ENCODE results near the gene HTR7.

HTR7 gene

DNA sequence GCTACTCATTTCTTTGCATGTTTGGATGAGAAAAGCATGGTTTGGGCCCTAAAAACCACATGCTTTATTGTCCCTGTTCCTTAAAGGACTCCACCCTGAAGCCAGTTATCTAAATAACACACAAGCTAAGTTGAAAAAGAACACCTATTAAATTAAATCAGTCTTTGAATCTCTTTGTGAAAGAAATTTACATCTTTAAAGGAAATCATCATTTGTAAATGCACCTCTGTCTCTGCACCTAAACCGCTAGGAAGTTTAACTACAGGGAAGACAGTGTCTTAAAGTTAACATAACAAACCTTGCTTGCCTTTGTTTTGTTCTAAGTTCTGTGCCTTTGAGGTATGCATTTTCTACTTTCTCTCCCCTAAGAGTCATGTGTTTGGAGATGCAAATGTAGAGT is 52.6 kb downstream of the HTR7 start:
- DNase-seq (ENCODE audit: low spot score) (no peak), FAIRE-seq (no peak)

GRCh38 chr10:90804354-90804753 is 53.5 kb downstream of the HTR7 start:
- FAIRE-seq = no peak
- DNase-seq (ENCODE audit: low spot score) = no peak

GRCh38 chr10:90801608-90802007 is 56.2 kb downstream of the HTR7 start:
- DNase-seq (ENCODE audit: low spot score) (no peak), FAIRE-seq (no peak)

DNA sequence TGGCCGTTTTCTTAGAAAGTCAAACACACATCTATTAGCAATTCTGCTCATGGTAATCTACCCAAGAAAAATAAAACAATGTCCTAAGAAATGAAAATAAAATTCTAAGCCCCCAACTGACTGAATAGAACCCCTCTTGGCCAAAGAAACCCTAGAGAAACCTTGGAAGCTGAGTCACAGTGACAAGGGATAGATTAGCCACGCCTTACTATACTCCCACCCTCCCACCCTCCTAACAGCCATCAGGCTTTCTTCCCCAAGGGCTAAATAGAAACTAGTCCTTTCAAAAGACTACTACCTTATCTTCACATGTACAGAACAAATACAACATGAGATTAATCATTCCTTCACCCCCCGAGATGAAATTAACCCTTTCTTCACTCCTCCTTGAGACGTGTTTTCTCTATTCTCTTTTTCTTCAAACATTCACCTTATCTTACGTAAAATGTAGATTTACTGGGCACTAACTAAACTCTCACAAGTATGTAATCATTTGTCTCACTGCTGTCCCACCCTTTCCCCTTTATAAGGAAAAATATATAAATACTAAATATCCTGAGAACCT is 57.5 kb downstream of the HTR7 start:
- FAIRE-seq (no peak), DNase-seq (ENCODE audit: low spot score) (no peak)

DNA sequence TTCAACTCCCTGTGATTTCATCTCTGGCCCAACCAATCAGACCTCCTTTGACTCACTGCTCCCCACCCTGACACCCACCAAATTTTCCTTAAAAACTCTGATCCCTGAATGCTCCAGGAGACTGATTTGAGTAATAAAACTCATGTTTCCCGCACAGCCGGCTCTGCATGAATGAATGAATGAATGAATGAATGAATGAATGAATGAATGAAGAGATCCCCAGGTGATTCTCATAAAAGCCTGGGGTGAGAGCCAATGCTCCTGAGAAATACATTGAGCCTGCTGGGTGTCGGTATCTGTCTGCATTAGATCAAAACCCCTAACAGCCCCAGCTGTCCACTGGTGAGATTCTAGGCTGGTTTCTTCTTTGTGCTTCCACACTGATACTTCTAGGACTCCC is 58.7 kb downstream of the HTR7 start:
- FAIRE-seq = no peak

DNA sequence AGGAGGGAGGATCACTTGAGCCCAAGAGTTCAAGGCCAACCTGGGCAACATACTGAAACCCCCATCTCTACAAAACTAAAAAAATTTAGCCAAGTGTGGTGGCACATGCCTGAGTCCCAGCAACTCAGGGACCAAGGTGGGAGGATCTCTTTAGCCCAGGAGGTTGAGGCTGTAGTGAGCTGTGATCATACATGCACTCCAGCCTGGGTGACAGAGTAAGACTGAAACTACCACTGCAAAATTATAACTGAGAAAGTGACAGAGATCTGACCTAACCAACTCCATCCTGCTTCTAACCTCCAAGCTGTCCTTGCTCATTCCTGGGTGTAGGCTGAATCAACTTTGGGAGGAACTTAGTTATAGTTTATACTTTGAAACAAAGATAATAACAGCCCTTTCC is 59.4 kb downstream of the HTR7 start:
- no peak for DNase-seq (ENCODE audit: low spot score)
- FAIRE-seq = no peak

More for the DNA sequence above, 58.7 kb downstream of the HTR7 start:
- DNase-seq (ENCODE audit: low spot score) = no peak

DNA sequence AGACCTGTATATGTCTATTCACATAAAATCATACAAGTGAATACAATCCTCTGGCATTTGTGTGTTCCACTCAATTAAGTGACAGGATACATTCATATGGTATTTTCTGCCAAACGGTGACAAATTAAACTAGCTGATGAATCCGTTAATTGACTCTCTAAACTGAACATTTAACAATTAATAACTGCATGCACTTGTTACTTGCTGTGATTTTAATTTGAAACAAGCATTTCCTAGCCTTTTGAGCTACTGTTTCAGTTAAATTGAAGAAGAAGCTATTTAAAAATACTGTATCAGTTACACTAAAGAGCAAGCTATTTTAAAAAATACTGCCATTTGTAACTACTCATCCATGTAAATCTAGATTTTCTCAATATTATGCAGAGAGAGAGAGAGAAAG is 67.4 kb downstream of the HTR7 start:
- DNase-seq (ENCODE audit: low spot score) (no peak), FAIRE-seq (no peak)

- no peak for DNase-seq (ENCODE audit: low spot score)
- FAIRE-seq = no peak
Observed at GRCh38 chr10:90788968-90789367, 68.9 kb downstream of the HTR7 start.

DNA sequence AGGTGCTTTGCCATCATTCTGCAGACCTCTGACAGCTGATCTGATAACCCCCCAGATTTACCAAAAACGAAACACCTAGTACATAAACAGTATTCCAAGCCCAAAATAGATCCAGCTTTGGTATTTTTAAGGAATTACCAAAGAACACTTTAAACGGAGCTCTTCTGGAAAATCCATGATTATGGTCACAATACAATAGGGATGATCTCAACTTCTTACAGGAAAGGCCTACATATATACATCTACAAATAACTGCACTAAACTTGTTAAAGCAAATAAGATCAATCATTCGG is 69.7 kb downstream of the HTR7 start:
- no peak for FAIRE-seq
- no peak for DNase-seq (ENCODE audit: low spot score)

DNA sequence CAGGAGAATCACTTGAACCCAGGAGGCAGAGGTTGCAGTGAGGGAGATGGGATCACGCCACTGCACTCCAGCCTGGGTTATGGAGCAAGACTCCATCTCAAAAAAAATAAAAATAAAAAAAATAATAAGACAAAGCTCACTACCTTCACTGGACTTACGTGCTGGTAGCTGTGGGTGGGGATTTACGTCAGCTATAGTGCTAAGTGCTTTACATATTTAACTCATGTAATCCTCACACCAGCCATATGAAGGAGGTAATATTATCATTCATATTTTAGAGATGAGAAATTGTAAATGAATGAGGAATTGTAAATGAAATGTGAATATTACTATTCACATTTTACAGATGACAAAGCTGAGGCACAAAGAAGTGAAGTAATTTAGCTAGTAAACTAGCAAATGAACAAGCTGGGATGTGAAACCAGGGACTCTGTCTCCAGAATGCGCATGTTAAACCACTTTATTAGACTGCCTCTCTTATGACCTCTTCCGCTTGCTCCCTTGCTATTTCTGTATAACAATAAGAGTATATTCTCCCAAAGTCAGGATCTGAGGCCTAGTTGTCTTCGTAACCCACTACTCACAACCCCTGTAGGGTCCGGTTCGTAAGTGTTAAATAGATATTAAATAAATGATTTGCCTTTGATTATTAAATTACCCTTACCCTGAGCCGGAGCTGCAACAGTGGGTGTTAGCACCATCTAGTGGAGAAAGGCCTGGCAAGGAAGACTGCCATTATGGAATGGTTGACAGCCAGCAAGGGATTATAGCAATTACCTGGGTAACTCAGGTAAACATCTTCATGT is 70.2 kb downstream of the HTR7 start:
- FAIRE-seq = no peak
- DNase-seq (ENCODE audit: low spot score) = no peak

GRCh38 chr10:90785782-90786181 is 72.1 kb downstream of the HTR7 start:
- no peak for FAIRE-seq
- no peak for DNase-seq (ENCODE audit: low spot score)

DNA sequence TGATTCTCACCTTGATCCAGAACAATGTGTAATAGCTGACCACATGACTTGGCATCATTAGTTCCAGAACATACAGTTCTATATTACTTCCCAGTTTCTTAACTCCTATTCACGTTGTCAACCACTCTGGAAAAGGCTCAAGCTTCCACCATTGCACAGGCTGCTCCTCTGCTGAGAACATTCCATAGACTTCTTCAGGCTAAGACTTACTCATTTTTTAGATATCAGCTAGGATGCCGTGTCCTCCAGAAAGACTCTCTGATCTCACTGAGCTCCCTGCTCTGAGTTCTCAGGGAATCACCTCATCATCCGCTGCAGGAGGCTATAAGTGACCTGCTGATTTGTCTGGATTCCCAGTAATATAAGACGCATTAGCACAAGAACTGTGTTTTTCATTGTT is 73.1 kb downstream of the HTR7 start:
- FAIRE-seq = no peak
- no peak for DNase-seq (ENCODE audit: low spot score)

- DNase-seq (ENCODE audit: low spot score) (no peak), FAIRE-seq (no peak)
Observed at GRCh38 chr10:90780488-90780887, 77.4 kb downstream of the HTR7 start.

- FAIRE-seq = no peak
Observed at GRCh38 chr10:90779548-90779947, 78.3 kb downstream of the HTR7 start.

GRCh38 chr10:90777621-90778020 is 80.2 kb downstream of the HTR7 start:
- FAIRE-seq (no peak), DNase-seq (ENCODE audit: low spot score) (no peak)

More at GRCh38 chr10:90779548-90779947, 78.3 kb downstream of the HTR7 start:
- DNase-seq (ENCODE audit: low spot score) = no peak

DNA sequence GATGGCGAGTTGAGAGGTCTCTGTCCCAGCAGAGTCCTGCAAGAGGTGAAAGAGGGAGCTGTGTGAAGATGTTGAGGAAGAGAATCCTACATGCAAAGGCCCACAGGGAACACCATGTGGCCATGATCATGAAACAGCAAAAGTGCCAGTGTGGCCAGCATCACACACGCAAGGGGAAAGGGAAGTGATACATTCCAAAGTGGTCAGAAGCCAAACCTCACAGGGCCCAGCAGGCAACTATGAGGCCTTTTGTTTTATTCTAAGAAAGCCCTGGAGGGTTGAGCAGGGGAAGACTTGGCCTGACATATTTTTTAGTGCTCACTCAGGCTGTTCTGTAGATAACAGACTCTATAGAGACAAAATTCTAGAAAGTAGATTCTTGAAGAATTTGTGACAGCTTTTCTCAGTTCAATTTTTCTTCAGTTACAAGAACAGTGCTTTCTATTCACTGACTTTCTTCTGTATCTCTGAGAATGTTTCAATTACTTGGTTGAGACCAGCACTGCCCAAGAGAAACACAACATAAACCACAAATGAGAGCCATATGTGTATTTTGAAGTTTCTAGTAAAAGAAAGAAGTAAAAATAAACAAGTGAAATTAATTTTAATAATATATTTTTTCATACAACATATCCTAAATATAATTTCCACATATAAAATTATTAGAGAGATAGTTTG is 82.3 kb downstream of the HTR7 start:
- DNase-seq (ENCODE audit: low spot score) (no peak), FAIRE-seq (no peak)

GRCh38 chr10:90769946-90770841 is 87.6 kb downstream of the HTR7 start:
- DNase-seq (ENCODE audit: low spot score) (no peak), FAIRE-seq (no peak)

GRCh38 chr10:90751107-90751997 is 106.5 kb downstream of the HTR7 start:
- FAIRE-seq (no peak), DNase-seq (ENCODE audit: low spot score) (peak; percentile 30)

GRCh38 chr10:90746829-90747228 is 111.0 kb downstream of the HTR7 start:
- no peak for FAIRE-seq
- no peak for DNase-seq (ENCODE audit: low spot score)

DNA sequence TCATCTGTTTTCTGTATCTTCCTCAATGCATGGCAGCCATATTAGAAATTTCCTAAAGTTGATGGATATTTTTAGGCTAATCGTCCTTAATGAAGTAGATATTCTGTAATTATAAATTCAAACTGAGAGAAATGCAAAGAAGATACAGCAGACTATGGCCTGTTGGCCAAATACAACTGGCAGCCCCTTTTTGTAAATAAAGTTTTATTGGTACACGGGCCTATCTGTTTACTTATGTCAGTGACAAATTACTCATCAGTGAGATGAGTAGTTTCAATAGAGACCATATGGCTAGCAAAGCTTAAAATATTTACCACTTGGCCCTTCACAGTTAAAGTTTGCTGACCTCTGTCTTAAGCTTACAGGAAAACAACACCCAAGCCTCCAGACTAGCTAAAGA is 112.3 kb downstream of the HTR7 start:
- DNase-seq (ENCODE audit: low spot score) (no peak), FAIRE-seq (no peak)

GRCh38 chr10:90743291-90743690 is 114.5 kb downstream of the HTR7 start:
- DNase-seq (ENCODE audit: low spot score) (no peak), FAIRE-seq (no peak)
